ENCODE results near the gene YIPF3. TPM values are rescaled to one million over a fixed set of nuclear protein-coding genes. Genes with fewer than 3 reads are reported as not detected.

Gene YIPF3
- polyA plus RNA-seq, 1 of the 3 experiments (the other 2 are of a cell fraction): 219 TPM

GRCh38 chr6:43517505-43518357, 1.0 kb upstream of the YIPF3 start:
- Histone ChIP-seq H3F3A (replicated peaks; ENCODE audit: insufficient read depth) (peaks cover 6% of the 10 kb centered on the region), H2AFZ (ENCODE audit: low read depth) (peak overlapping the region; percentile 73), H3K36me3 (replicated peaks in 1 of 2; ENCODE audit: control insufficient read depth in 1 of 2, insufficient read depth in 2 of 2, low read length in 1 of 2) (peaks cover 56 to 61% of the 10 kb centered on the region in 2 experiments), H3K4me2 (peak overlapping the region; percentile 84), H4K20me1 (ENCODE audit: insufficient read depth) (0 out of 2 replicates have a peak, but pooled peaks cover 10% of the 10 kb centered on the region), H3K9me3 (no peaks in the 10 kb centered on the region), H3K4me1 (ENCODE audit: control insufficient read depth in 1 of 2, insufficient read depth in 2 of 2, low read depth in 1 of 2, low read length in 1 of 2) (peaks cover 13 to 19% of the 10 kb centered on the region in 2 experiments), H3K79me2 (ENCODE audit: insufficient read depth) (peaks cover 64% of the 10 kb centered on the region), H3K4me3 (ENCODE audit: low read depth in 2 of 2, low read length in 1 of 2) (peak overlapping the region; percentile 86 to 100), H3K9me2 (no peaks in the 10 kb centered on the region), H3K9ac (peak overlapping the region; percentile 97), H3K27ac (ENCODE audit: low read depth in 2 of 2, low read length in 1 of 2) (peak overlapping the region; percentile 68 to 83; a peak in 2 of 4 replicates), H3K27me3 (ENCODE audit: insufficient read depth) (no peaks in the 10 kb centered on the region)
- CTCF ChIA-PET: interaction anchor here (0.7 to 3.1 kb wide), 4 partner anchors 10 to 12 kb away, joined by 3 to 21 read pairs (median 8); no protein-coding TSS in a partner anchor
- TF ChIP-seq REST (IDR thresholded peaks at IDR 0.05; ENCODE audit: low read depth, low read length): no peak
- no peak for TF ChIP-seq RAD21 (IDR thresholded peaks at IDR 0.05; ENCODE audit: low read length)
- TF ChIP-seq RXRA (IDR thresholded peaks at IDR 0.05; ENCODE audit: borderline replicate concordance, low read depth): no peak
- TF ChIP-seq SMC3 (IDR thresholded peaks at IDR 0.05; ENCODE audit: low read depth, low read length): no peak
- POLR2A ChIA-PET: interaction anchor here (1.5 kb wide), 2 partner anchors 8 to 15 kb away, joined by 3 to 4 read pairs; partner anchors contain the start of gene LRRC73
- WGBS (ENCODE audit: low lambda C conversion rate): under 1% methylated on average over 10 of the region's 10 CpGs
- DNase-seq: no peak

- no peak for DNase-seq
- H3K9me2 ChIP-seq: no peaks in the 10 kb centered on the region
- peak overlapping the region; percentile 82 for H3K4me2 ChIP-seq
- peaks cover 13 to 19% of the 10 kb centered on the region in 2 experiments for H3K4me1 ChIP-seq (ENCODE audit: control insufficient read depth in 1 of 2, insufficient read depth in 2 of 2, low read depth in 1 of 2, low read length in 1 of 2)
- H3K36me3 ChIP-seq (replicated peaks in 1 of 2; ENCODE audit: control insufficient read depth in 1 of 2, insufficient read depth in 2 of 2, low read length in 1 of 2): peaks cover 47 to 61% of the 10 kb centered on the region in 2 experiments
- ChIA-PET CTCF (interaction anchor here (0.8 to 3.1 kb wide), 4 partner anchors 9 to 130 kb away, joined by 3 to 21 read pairs (median 8); no protein-coding TSS in a partner anchor), POLR2A (interaction anchor here (0.8 to 1.7 kb wide), 6 partner anchors 10 to 731 kb away, joined by 3 to 7 read pairs (median 4); partner anchors contain the start of genes HSP90AB1 and TJAP1)
- H2AFZ ChIP-seq (ENCODE audit: low read depth): peak overlapping the region; percentile 93
- H3K9ac ChIP-seq: peak overlapping the region; percentile 97
- H3F3A ChIP-seq (replicated peaks; ENCODE audit: insufficient read depth): peaks cover 10% of the 10 kb centered on the region
- 0% methylated on average over 7 of the region's 10 CpGs for WGBS (ENCODE audit: low lambda C conversion rate)
- TF ChIP-seq EP300 (IDR thresholded peaks at IDR 0.05; ENCODE audit: borderline replicate concordance in 1 of 2, low read depth in 1 of 2, low read length in 1 of 2) (no peak), MEF2A (IDR thresholded peaks at IDR 0.05; ENCODE audit: borderline replicate concordance, low read depth) (no peak), RAD21 (IDR thresholded peaks at IDR 0.05; ENCODE audit: low read length) (no peak), FOXJ3 (CRISPR knock-in tag; IDR thresholded peaks at IDR 0.05) (no peak), SMC3 (IDR thresholded peaks at IDR 0.05; ENCODE audit: low read depth, low read length) (no peak), MAX (IDR thresholded peaks at IDR 0.05; ENCODE audit: low read depth) (no peak), PBX3 (IDR thresholded peaks at IDR 0.05) (no peak), JUND (IDR thresholded peaks at IDR 0.05) (no peak), SIN3A (IDR thresholded peaks at IDR 0.05; ENCODE audit: borderline replicate concordance, low read depth, low read length) (no peak), FOXM1 (IDR thresholded peaks at IDR 0.05; ENCODE audit: low read depth) (no peak), NFIC (IDR thresholded peaks at IDR 0.05; ENCODE audit: borderline replicate concordance) (no peak), TCF12 (IDR thresholded peaks at IDR 0.05) (no peak), CHD2 (IDR thresholded peaks at IDR 0.05; ENCODE audit: low read length, partially characterized antibody) (no peak), RFX5 (IDR thresholded peaks at IDR 0.05; ENCODE audit: low read length) (no peak)
- H3K79me2 ChIP-seq (ENCODE audit: insufficient read depth): peaks cover 64% of the 10 kb centered on the region
- no peaks in the 10 kb centered on the region for H3K27me3 ChIP-seq (ENCODE audit: insufficient read depth)
- H4K20me1 ChIP-seq (ENCODE audit: insufficient read depth): 0 out of 2 replicates have a peak, but pooled peaks cover 10% of the 10 kb centered on the region
- H3K27ac ChIP-seq (ENCODE audit: low read depth in 2 of 2, low read length in 1 of 2): peak overlapping the region; percentile 83 to 88
- H3K9me3 ChIP-seq: no peaks in the 10 kb centered on the region
- H3K4me3 ChIP-seq (ENCODE audit: low read depth in 2 of 2, low read length in 1 of 2): peak overlapping the region; percentile 86 to 100
These were observed 394 bp downstream of the YIPF3 start for GRCh38 chr6:43516367-43516696.

Measured in SK-N-SH (cell line).